Stimulated activated CD8-positive, alpha-beta memory T cell treated with anti-CD3 and anti-CD28 coated beads, Interleukin-12 subunit alpha, Interleukin-12 subunit beta, amount 100 ng/mL, for 24 hours (primary cell): ENCODE results near the gene TMED8.
"Not testable (repeated sequence)": the region's sequence is repeated elsewhere in the genome, so short reads cannot be mapped to it uniquely, and the experiment has no call there.

Source experiments
- DNase-seq: peaks from one replicate; pipeline ENCODE4 v3.0.0-alpha.2; 2020; ENCODE audit errors: extremely low read depth

The TMED8 gene

GRCh38 chr14:77364146-77364545 lies 12.7 kb downstream of the TMED8 start:
- DNase-seq, result no peak

GRCh38 chr14:77359626-77360025 lies 17.3 kb downstream of the TMED8 start:
- DNase-seq, result no peak

- DNase-seq, result no peak
Observed at GRCh38 chr14:77356899-77357298, 20.0 kb downstream of the TMED8 start.

- DNase-seq, result no peak
Observed at GRCh38 chr14:77355811-77356210, 21.1 kb downstream of the TMED8 start.

- no peak for DNase-seq
Observed at GRCh38 chr14:77353469-77354141, 23.3 kb downstream of the TMED8 start.

DNA sequence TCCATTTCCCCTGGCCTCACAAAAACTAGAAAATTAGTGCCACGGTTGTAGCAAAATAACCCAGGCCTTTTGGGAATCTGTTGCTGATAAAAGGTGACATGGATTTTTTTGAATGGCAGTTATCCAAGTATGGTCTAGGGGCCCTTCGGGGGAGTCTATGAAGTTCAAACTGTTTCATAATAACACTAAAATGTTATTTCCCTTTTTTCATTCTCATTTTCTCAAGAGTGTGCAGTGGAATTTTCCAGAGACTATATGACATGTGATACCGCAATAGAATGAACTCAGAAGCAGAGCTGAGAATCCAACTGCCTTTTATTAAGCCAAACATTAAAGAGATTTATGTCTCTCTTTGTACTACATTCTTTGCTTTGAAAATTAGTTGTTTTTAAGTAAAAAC lies 29.1 kb downstream of the TMED8 start:
- DNase-seq, result no peak

GRCh38 chr14:77346495-77346894 lies 30.4 kb downstream of the TMED8 start:
- DNase-seq, result no peak

- no peak for DNase-seq
Observed at GRCh38 chr14:77344377-77344996, 32.4 kb downstream of the TMED8 start.

GRCh38 chr14:77343662-77344061 lies 33.2 kb downstream of the TMED8 start:
- no peak for DNase-seq

- DNase-seq, result no peak
Observed at GRCh38 chr14:77342726-77343397, 34.0 kb downstream of the TMED8 start.

GRCh38 chr14:77340389-77340788 lies 36.5 kb downstream of the TMED8 start:
- no peak for DNase-seq

GRCh38 chr14:77339407-77339806 lies 37.5 kb downstream of the TMED8 start:
- no peak for DNase-seq

DNA sequence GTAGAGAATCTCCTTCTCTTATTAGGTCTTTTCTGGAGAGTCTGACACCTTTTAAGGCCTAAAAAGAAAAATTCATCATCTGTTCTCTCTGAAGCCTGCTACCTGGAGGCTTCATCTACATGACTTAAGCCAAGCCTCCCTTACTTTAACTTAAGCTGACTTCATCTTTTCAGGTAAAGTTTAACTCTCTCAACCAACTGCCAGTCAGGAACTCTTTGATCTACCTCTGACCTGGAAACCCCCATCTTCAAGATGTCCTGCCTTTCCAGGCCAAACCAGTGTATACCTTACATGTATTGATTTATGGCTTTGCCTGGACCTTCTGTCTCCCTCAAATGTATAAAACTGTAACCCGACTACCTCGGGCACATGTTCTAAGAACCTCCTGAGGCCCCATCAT lies 38.6 kb downstream of the TMED8 start:
- no peak for DNase-seq

DNA sequence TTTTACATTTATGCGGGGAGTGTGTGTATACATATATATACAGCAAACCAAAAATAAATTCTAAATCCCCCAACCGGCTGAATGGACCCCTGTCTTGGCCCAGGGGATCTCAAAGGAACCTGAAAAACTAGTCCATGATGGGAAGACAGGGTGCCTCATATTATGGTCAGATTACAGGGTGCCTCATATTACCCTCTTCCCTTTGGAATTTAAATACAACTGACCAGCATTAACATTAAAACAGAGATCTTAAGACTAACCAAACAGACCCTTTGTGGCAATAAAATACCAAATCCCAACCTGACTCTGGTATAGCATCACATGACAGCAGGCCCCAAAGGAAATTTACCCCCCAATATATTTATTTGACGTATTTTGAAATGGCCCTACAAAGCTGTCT lies 39.0 kb downstream of the TMED8 start:
- DNase-seq, result no peak

DNA sequence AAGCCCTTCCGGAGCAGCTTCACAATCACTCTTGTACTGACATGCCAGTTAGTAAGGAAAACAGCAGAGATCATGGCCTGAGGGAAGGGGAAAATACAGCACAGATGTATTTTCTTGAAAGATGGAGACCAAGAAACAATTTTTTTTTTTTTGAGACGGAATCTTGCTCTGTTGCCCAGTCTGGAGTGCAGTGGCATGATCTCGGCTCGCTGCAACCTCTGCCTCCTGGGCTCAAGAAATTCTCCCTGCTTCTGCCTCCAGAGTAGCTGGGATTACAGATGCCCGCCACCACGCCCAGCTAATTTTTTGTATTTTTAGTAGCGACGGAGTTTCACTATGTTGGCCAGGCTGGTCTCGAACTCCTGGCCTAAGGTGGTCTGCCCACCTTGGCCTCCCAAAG lies 39.6 kb downstream of the TMED8 start:
- not testable (repeated sequence) for DNase-seq

DNA sequence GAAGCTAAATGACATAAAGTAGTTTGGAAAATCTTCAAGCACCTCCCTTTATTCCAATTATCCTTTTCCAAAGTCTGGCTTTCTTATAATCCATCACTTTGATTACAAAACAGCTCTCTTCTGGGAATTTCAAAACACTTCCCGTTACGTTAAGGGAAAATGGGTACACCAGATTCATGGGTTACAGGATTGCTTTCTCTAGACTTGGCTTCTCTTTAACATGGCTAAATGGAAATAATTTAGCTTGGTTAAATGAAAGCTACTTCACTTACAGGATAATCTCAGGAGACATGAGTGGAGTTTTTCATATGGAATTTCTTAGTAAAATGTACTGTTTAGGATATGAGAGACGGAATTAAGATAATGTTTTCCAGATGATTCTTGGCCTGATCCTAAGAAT lies 41.3 kb downstream of the TMED8 start:
- DNase-seq, result no peak

DNA sequence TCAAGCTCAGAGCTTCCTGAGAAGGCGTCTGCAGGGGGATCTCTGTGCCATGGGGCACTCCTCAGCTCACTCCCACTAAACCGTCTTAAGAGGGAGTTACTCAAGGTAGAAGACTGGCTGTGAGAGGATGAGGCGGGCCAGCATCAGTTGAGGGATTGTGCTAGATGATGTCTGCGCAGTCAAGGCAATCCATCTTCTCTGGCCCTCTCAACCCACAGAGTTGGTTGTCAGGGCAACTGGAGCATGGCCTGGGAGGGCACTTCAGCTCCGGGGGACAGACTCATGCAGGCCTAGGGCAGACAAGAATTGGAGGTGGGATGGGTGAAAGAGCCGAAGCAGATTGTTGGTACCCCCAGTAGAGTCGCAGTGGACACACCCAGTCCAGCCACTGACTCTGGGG lies 47.0 kb downstream of the TMED8 start:
- no peak for DNase-seq

DNA sequence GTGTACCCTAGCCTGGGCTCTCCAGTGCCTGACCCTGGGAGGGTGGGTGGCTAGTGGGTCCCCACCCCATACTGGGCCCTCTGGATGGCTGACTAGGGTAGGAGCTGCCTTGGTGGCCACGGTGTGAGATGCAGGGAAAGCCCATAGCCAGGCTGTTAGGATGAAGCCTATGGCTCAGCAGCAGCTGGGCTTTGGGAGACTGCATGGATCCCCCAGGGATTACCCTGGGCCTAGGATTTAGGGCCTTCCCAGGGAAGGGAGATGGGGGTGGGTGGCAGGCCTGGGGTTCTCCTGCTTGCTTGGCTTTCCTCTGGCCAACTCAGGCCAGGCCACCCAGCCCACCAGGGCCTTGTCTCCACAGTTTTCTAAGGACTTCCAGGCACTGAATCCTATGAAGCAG lies 49.8 kb downstream of the TMED8 start:
- DNase-seq, result no peak

DNA sequence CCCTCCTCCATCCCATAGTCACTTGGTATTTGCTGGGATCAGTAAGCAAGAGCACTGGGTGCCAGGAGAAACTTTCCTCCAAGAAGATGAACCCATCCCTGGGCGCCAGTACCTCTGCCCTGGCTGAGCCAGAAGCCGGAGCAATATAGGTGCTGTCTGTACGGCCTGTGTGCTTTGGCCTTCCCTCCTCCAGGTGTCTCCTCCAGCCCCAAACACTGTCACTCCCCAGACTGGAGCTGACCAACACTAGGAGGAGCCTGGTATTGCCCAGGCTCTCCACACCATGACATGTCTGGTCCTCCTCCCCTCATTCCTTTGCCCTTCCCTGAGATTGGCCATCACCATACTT lies 51.2 kb downstream of the TMED8 start:
- no peak for DNase-seq

GRCh38 chr14:77324816-77325745 lies 51.8 kb downstream of the TMED8 start:
- DNase-seq, result no peak

- no peak for DNase-seq
Observed at GRCh38 chr14:77324289-77324688, 52.6 kb downstream of the TMED8 start.

DNA sequence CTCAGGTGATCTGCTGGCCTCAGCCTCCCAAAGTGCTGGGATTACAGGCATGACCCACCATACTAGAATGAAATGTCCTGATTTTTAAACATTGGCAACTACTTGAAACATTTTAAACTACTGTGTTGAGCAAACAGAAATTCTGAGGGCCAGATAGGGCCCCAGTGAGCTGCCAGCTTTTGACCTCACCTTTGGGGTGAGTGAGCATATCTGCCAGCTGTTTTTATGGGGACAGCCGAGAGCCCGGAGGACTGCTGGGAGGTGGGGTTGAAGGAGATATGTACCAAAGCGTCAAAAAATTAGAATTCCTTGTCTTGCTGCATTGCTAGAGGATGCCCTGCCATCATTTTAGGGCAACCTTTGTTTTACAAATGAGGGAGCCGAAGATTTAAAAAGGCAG lies 53.3 kb downstream of the TMED8 start:
- no peak for DNase-seq
